GM12801 (cell line): ENCODE measurements around the gene ZIC1.

Experiments
- TF ChIP-seq, protein P1 (sequence below): IDR thresholded peaks from one replicate; pipeline ENCODE4 v1.5.1; 2011; ENCODE audit warnings: control low read depth; ENCODE audit not compliant: insufficient read length; ENCODE audit errors: extremely low read depth

ZIC1 gene

DNA sequence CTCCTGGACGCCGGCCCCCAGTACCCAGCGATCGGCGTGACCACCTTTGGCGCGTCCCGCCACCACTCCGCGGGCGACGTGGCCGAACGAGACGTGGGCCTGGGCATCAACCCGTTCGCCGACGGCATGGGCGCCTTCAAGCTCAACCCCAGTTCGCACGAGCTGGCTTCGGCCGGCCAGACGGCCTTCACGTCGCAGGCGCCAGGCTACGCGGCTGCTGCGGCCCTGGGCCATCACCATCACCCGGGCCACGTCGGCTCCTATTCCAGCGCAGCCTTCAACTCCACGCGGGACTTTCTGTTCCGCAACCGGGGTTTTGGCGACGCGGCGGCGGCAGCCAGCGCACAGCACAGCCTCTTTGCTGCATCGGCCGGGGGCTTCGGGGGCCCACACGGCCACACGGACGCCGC is 956 bp downstream of the ZIC1 start:
- TF ChIP-seq, protein P1, sequence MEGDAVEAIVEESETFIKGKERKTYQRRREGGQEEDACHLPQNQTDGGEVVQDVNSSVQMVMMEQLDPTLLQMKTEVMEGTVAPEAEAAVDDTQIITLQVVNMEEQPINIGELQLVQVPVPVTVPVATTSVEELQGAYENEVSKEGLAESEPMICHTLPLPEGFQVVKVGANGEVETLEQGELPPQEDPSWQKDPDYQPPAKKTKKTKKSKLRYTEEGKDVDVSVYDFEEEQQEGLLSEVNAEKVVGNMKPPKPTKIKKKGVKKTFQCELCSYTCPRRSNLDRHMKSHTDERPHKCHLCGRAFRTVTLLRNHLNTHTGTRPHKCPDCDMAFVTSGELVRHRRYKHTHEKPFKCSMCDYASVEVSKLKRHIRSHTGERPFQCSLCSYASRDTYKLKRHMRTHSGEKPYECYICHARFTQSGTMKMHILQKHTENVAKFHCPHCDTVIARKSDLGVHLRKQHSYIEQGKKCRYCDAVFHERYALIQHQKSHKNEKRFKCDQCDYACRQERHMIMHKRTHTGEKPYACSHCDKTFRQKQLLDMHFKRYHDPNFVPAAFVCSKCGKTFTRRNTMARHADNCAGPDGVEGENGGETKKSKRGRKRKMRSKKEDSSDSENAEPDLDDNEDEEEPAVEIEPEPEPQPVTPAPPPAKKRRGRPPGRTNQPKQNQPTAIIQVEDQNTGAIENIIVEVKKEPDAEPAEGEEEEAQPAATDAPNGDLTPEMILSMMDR: no peak

DNA sequence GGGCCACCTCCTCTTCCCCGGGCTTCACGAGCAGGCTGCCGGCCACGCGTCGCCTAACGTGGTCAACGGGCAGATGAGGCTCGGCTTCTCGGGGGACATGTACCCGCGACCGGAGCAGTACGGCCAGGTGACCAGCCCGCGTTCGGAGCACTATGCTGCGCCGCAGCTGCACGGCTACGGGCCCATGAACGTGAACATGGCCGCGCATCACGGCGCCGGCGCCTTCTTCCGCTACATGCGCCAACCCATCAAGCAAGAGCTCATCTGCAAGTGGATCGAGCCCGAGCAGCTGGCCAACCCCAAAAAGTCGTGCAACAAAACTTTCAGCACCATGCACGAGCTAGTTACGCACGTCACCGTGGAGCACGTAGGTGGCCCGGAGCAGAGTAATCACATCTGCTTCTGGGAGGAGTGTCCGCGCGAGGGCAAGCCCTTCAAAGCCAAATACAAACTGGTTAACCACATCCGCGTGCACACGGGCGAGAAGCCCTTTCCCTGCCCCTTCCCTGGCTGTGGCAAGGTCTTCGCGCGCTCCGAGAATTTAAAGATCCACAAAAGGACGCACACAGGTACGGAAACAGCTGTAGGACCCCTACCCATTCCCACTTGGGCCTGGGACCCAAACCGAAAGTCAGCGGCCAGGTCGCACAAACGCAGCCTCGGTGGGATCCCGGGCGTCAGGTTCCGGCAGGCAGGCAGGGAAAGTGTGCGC is 1.5 kb downstream of the ZIC1 start:
- TF ChIP-seq, protein P1: no peak

DNA sequence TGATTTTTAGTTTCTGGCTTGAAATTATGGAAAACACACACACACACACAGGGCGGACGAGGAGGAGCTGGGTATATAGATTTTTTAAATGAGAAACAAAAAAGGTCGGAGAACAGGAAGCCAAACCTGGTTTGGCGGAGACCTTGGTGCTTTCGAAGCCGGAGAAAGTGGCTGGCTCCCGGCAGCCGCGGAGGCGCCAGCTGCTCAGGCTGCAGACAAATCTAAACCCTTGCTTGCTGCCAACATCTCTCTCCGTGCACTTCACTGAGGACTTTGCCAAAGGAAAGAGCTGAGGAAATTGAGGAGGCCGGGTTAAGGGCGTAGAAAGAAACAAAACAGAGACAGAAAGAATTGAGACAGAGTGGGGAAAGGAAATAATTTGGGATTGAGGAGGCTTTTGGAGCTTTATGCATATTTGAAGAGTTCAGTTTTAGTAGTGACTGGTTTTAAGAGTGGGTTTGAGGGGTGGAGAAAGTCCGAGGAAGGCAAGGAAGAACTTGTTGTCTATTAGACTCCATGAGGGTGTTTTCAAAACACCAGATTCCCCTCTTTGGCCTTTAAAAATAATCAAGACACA is 2.2 kb downstream of the ZIC1 start:
- TF ChIP-seq, protein P1: no peak

DNA sequence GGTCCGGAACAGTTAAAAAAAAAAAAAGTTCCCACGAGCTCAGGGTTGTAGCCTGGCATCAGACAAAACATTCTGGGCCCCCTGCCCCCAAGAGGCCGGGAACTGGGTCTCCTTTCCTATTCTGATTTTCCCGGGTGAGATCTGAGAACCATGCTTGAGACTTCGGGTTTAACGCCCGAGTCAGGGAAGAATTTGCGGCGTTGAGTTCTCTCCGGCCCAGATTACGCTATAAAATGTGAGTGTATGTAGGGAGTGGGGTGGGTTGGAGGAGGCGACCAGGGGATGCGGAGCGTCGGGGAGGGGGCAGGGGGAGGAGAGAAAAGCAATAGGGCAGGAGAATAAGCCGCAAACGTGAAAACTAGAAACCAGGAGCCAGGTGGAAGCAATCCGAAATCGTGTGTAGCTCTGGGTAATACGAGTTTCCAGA is 2.7 kb downstream of the ZIC1 start:
- TF ChIP-seq, protein P1: no peak

DNA sequence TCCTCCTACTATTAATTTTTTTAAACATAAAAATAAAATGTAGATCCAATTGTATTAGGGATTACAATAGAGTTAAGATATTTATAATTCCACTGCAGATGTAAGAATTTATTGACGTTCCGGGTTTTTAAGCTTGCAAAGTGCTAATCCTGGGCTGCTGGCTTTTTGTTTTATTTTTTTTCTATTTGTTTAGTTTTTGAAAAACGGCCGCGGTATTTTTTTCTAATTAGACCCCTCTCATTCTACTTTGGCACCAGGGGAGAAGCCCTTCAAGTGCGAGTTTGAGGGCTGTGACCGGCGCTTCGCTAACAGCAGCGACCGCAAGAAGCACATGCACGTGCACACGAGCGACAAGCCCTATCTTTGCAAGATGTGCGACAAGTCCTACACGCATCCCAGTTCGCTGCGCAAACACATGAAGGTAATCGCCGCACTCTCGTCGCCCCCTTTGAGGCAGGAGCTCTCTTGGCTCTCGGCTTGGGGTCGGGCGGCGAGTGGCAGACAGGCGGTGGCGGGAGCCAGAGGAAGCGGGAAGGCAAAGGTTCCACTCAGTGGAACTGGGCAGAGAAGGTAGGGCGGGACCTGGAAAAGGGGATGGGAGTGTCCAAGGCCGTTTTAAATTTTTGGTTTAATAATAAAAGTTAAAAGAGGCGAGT is 3.2 kb downstream of the ZIC1 start:
- TF ChIP-seq, protein P1: no peak

DNA sequence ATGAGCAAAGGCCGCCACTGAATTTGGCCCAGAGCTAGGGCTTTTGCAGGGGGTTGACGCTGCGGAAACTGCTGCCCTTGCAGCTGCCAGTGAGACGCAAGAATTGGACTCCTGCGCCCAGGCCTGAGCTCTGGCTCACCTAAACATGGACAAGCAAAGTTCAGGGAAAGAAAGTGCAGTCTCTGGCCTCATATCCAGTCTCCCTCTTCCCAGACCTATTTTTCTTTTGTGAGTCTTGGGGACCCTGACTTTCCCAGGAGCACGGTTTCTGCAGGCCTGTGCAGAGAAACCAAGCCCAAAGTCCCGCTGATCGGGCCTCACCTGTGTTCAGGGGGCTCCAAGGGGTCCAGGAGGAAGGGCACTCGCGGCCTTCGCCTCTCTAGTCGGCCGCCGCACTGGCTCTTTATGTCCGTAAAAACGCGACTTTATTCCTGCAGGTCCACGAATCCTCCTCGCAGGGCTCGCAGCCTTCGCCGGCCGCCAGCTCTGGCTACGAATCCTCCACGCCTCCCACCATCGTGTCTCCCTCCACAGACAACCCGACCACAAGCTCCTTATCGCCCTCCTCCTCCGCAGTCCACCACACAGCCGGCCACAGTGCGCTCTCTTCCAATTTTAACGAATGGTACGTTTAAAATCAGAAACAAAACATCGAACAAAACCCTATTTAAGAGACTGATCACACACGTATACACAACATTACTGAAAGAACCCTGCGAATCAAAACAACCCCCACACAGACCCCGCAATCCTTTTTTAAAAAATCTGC is 3.9 kb downstream of the ZIC1 start:
- TF ChIP-seq, protein P1: no peak
